K562 (cell line): Measurements from ENCODE around the gene ZSWIM3. TPM values are rescaled to one million over a fixed set of nuclear protein-coding genes. Genes with fewer than 3 reads are reported as not detected.

Source experiments
- ATAC-seq: fragments of 200-7000 bp; cut with Tn5 transposase; 3 replicates; pipeline ENCODE4 v1.9.1; 2020; ENCODE audit warnings: moderate library complexity
- BruUV-seq: library from RNA; stranded (reverse); fragments of 400-500 nt; replicated peaks from 2 replicates; lab custom pipeline; 2021; lab: Mats Ljungman, UMichigan
- CTCF ChIA-PET: fragments of 300-600 bp; formaldehyde crosslinking; extraction: SDS; loops from one replicate; lab custom pipeline; 2021; ENCODE audit warnings: low intra/inter-chr PET ratio; lab: Yijun Ruan, JAX
- POLR2A ChIA-PET: fragments of 300-600, 350-650 bp; sonication (Branson Sonifier 250); formaldehyde crosslinking; extraction: SDS; loops from one replicate; lab custom pipeline; 2021; ENCODE audit warnings: antibody characterized with exemption, inconsistent platforms; lab: Yijun Ruan, JAX
- DNase-seq, 4 experiments: peaks; one replicate each; pipeline versions ENCODE4 v3.0.0 to v3.0.0-alpha.2; 2011 to 2018; ENCODE audit warnings: low spot score in 3 of 4, mixed read lengths in 3 of 4; ENCODE audit errors: extremely low read depth in 1 of 4
- FAIRE-seq: peaks from 2 replicates; lab custom pipeline; 2011; peaks lifted over from hg19 to GRCh38; lab: Jason Lieb, UNC
- H2AFZ ChIP-seq: 2 replicates; pipeline ENCODE4 v1.6.0; 2011; ENCODE audit warnings: low read depth, low read length, control low read depth, inconsistent platforms
- H3K27ac ChIP-seq: fragments of 200-600 bp; 3 replicates; pipeline ENCODE4 v1.8.0; 2011; ENCODE audit warnings: low read depth, mild to moderate bottlenecking, control low read depth, inconsistent platforms, low read length, moderate library complexity, mixed read lengths; ENCODE audit errors: extremely low read depth
- H3K27me3 ChIP-seq, 2 experiments: fragments of 300-600 bp in 1 of 2; 2 replicates in 1 of 2; 3 replicates in 1 of 2; pipeline versions ENCODE4 v1.6.0 to v1.8.0; 2011; ENCODE audit warnings: inconsistent platforms in 2 of 2, low read length in 2 of 2, mild to moderate bottlenecking in 1 of 2, mixed read lengths in 1 of 2, moderate library complexity in 1 of 2; ENCODE audit not compliant: control insufficient read depth in 2 of 2, insufficient read depth in 2 of 2
- H3K36me3 ChIP-seq: fragments of 300-600 bp; 3 replicates; pipeline ENCODE4 v1.8.0; 2011; ENCODE audit warnings: mild to moderate bottlenecking, low read length, inconsistent platforms; ENCODE audit not compliant: control insufficient read depth, insufficient read depth
- H3K4me1 ChIP-seq, 2 experiments: fragments of 200-600 bp in 1 of 2; replicated peaks in 1 of 2; 2 replicates in 1 of 2; 3 replicates in 1 of 2; pipeline versions ENCODE4 v1.5.1 to v1.8.0; 2011; ENCODE audit warnings: inconsistent platforms in 2 of 2, low read length in 2 of 2, mild to moderate bottlenecking in 1 of 2, mixed read lengths in 1 of 2, moderate library complexity in 1 of 2; ENCODE audit not compliant: control insufficient read depth in 2 of 2, insufficient read depth in 2 of 2
- H3K4me2 ChIP-seq: 2 replicates; pipeline ENCODE4 v1.6.1; 2011; ENCODE audit warnings: low read length, control low read depth, inconsistent platforms, mixed read lengths; ENCODE audit not compliant: insufficient read depth
- H3K4me3 ChIP-seq: fragments of 200-600 bp; sonication (generic), shearing (Covaris generic); 2 replicates; pipeline ENCODE4 v1.5.1; 2016; ENCODE audit warnings: control low read depth, inconsistent platforms
- H3K79me2 ChIP-seq: fragments of 200-600 bp; 3 replicates; pipeline ENCODE4 v1.8.0; 2011; ENCODE audit warnings: low read length, inconsistent platforms; ENCODE audit not compliant: control insufficient read depth, insufficient read depth
- H3K9ac ChIP-seq, 2 experiments: 2 replicates each; pipeline versions ENCODE4 v1.6.0 to v1.6.1; 2011; ENCODE audit warnings: low read depth in 2 of 2, low read length in 2 of 2, control low read depth in 1 of 2, inconsistent platforms in 1 of 2, mild to moderate bottlenecking in 1 of 2, mixed read lengths in 1 of 2; ENCODE audit not compliant: insufficient read depth in 1 of 2
- H3K9me1 ChIP-seq: one replicate; pipeline ENCODE4 v1.6.0; 2011; ENCODE audit warnings: inconsistent platforms, mild to moderate bottlenecking, low read length, moderate library complexity; ENCODE audit not compliant: control insufficient read depth, insufficient read depth
- H3K9me3 ChIP-seq: replicated peaks from 2 replicates; pipeline ENCODE4 v1.5.1; 2011; ENCODE audit warnings: low read depth, low read length, inconsistent platforms; ENCODE audit not compliant: control insufficient read depth, insufficient read depth
- H4K20me1 ChIP-seq: replicated peaks from 2 replicates; pipeline ENCODE4 v1.6.1; 2011; ENCODE audit warnings: low read length, inconsistent platforms, mixed read lengths; ENCODE audit not compliant: control insufficient read depth, insufficient read depth
- ARHGAP35 ChIP-seq: fragments of 450-650 bp; IDR thresholded peaks from 2 replicates; pipeline ENCODE4 v1.6.1; 2018; ENCODE audit not compliant: partially characterized antibody
- POLR2G ChIP-seq: fragments of 200-400 bp; formaldehyde crosslinking; IDR thresholded peaks from 2 replicates; pipeline ENCODE4 v1.6.1; 2017; ENCODE audit warnings: low read depth, mild to moderate bottlenecking, antibody characterized with exemption, low read length, moderate library complexity
- ZNF3 ChIP-seq: fragments of 250-450 bp; sonication (Bioruptor Pico); IDR thresholded peaks from 2 replicates; pipeline ENCODE4 v1.5.0; 2021; ENCODE audit warnings: mild to moderate bottlenecking, moderate library complexity
- WGBS: fragments of 100-300 bp; shearing (Covaris generic); methylation state at CpG from one replicate; pipeline ENCODE4 v1.1.6; 2016; ENCODE audit warnings: low coverage, mixed read lengths; ENCODE audit not compliant: insufficient coverage; ENCODE audit errors: missing lambda C conversion rate; 5-methylcytosine and 5-hydroxymethylcytosine counted together
- in situ Hi-C: fragments of 300-500 bp; cut with MboI; formaldehyde crosslinking; loops from 4 replicates; pipeline ENCODE4 v1.15.0; 2018; ENCODE audit warnings: inconsistent platforms, mixed read lengths
- intact Hi-C: fragments of 100-400 bp; cut with micrococcal nuclease; formaldehyde crosslinking; loops from 2 replicates; pipeline ENCODE4 v1.14.2; 2022
- polyA plus RNA-seq, 8 experiments: library from polyadenylated mRNA; depleted of rRNA in 4 of 8; stranded (reverse) in 5 of 8; unstranded in 3 of 8; fragments of >200 nt; fragmentation: Nextera tagmentation in 2 of 8; fragmentation: Illumina TruSeq in 1 of 8; extraction: Ambion mirVana in 2 of 8; extraction: Trizol in 1 of 8; gene quantifications; 2 replicates each; pipeline versions ENCODE4 v1.2.1 to v1.2.3, GENCODE V29; 2011 to 2014; ENCODE audit warnings: inconsistent platforms in 1 of 8, missing spikeins in 1 of 8
- total RNA-seq, 7 experiments: library from RNA; depleted of rRNA in 6 of 7; stranded (reverse); fragments of >200 nt in 6 of 7; fragmentation: Illumina TruSeq in 2 of 7; extraction: Trizol in 2 of 7; gene quantifications; 2 replicates each; pipeline versions ENCODE4 v1.2.1 to v1.2.3, GENCODE V29; 2011 to 2021; ENCODE audit warnings: low replicate concordance in 1 of 7
- TF ChIP-seq, protein P1 (sequence below): sonication (generic); IDR thresholded peaks from 2 replicates; pipeline ENCODE4 v1.6.1; 2016

ZSWIM3 gene
- total and polyA plus RNA-seq, 9 of the 15 experiments (the other 6 are each of a cell fraction or from before 2014, with no cell fraction given): 1.7 to 4.3 (median 2.9) TPM

DNA sequence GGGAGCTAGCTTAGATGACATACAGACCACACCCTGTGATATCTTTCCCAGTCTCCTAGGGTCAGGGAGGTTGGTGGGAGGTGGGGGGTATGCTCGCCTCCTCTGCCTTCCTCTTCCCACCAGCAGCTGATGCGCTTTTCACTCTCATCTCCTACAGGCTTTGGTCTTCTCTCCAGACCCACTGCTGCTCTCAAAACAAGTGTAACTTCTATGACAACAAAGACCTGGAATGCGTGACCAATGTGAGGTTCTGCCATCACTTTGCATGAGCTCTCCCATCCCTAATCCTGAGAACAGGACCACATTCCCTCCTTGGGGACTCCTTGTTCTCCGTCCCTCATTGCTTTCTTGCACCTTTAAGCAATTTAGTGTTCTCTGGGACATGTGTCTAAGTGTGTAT lies 36.4 kb downstream of the ZSWIM3 start (continued):
- no peak for TF ChIP-seq ARHGAP35
- TF ChIP-seq, protein P1, sequence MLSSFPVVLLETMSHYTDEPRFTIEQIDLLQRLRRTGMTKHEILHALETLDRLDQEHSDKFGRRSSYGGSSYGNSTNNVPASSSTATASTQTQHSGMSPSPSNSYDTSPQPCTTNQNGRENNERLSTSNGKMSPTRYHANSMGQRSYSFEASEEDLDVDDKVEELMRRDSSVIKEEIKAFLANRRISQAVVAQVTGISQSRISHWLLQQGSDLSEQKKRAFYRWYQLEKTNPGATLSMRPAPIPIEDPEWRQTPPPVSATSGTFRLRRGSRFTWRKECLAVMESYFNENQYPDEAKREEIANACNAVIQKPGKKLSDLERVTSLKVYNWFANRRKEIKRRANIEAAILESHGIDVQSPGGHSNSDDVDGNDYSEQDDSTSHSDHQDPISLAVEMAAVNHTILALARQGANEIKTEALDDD: no peak

DNA sequence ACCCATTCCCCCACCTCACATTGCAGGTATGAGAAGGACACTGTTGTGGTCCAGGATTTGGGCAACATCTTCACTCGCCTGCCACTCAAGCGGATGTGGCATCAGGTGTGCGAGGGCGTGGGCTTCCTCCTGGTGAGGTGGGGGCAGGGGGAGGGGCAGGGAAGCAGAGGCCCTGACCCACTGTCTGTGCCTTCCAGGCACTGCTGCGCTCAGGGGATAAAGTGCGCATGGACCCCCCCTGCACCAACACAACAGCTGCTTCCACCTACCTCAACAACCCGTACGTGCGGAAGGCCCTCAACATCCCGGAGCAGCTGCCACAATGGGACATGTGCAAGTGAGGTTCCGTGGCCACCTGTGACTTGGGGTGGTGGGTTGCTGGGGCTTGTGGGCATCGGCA lies 37.4 kb downstream of the ZSWIM3 start:
- POLR2A ChIA-PET: interaction anchor here (0.6 to 1.3 kb wide), 3 partner anchors 10 to 1080 kb away, joined by 3 to 4 read pairs (median 3); no protein-coding TSS in a partner anchor
- Histone ChIP-seq H4K20me1 (no peaks in the 10 kb centered on the region), H3K27me3 (no peaks in the 10 kb centered on the region), H3K9me1 (no peaks in the 10 kb centered on the region), H3K4me1 (peaks cover 7 to 32% of the 10 kb centered on the region in 2 experiments), H3K79me2 (peaks cover 7% of the 10 kb centered on the region; the same call in 1 of the 3 replicates), H3K36me3 (peaks cover 56% of the 10 kb centered on the region; the same call in 2 of the 3 replicates), H3K9me3 (no peaks in the 10 kb centered on the region), H3K27ac (no peak overlapping the region), H3K4me2 (no peak overlapping the region), H3K4me3 (no peak overlapping the region), H3K9ac (no peak overlapping the region), H2AFZ (no peak overlapping the region)
- no peak for FAIRE-seq
- TF ChIP-seq POLR2G: peak; percentile 61
- TF ChIP-seq ZNF3 (CRISPR knock-in tag): no peak
- 97% methylated on average over 7 of the region's 12 CpGs for whole genome bisulfite sequencing
- no TSS peak for BruUV-seq
- intact Hi-C loops: loop anchor here (5.0 kb wide), 1 partner anchor 68 kb away; no protein-coding TSS in a partner anchor
- DNase-seq: no peak
- ATAC-seq: no peak
- in situ Hi-C loops: no loop called here
- CTCF ChIA-PET: no interaction called here
